ENCODE data around the gene STRN3.
"Not testable (repeated sequence)": the region's sequence is repeated elsewhere in the genome, so short reads cannot be mapped to it uniquely, and the experiment has no call there.

STRN3 gene

DNA sequence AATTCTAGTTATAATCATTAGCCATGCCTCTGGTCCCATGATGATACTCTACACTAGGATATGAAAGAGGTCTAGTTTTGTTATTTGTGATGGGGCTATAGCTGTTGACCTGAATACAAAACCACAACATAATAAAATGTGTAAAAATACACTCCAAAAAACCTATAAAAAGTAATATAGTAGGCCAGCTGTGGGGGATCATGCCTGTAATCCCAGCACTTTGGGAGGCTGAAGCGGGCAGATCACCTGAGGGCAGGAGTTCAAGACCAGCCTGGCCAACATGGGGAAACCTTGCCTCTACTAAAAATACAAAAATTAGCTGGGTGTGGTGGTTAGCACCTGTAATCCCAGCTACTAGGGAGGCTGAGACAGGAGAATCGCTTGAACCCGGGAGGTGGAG, 129.1 kb downstream of the STRN3 start:
- H3K4me1 Mint-ChIP-seq, ATAC-seq, H3K27ac Mint-ChIP-seq, H3K9me3 Mint-ChIP-seq, H3K4me3 Mint-ChIP-seq, H3K27me3 Mint-ChIP-seq: not testable (repeated sequence)
- peaks cover 50% of the 10 kb centered on the region for H3K36me3 Mint-ChIP-seq

DNA sequence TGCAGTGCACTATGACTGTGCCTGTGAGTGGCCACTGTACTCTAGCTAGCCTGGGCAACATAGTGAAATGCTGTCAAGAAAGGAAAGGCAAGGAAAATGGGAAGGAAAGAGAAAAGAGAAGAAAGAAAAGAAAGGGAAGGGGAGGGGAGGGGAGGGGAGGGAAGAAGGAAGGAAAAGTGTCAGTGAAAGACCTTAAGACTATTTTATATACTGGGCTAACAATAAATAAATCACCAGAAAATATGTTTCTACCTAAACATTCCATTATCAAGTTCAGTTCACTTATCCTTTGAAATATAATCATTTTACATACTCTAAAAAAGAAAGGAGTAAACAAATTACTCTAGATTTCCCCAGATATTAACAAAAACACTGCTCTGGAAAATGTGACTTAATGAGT, 129.7 kb downstream of the STRN3 start:
- H3K9me3 Mint-ChIP-seq = no peaks in the 10 kb centered on the region
- H3K4me3 Mint-ChIP-seq = no peak overlapping the region
- no peaks in the 10 kb centered on the region for H3K27me3 Mint-ChIP-seq
- ATAC-seq = no peak
- peaks cover 44% of the 10 kb centered on the region for H3K36me3 Mint-ChIP-seq
- H3K27ac Mint-ChIP-seq = peak overlapping the region; percentile 8
- H3K4me1 Mint-ChIP-seq = peaks cover 7% of the 10 kb centered on the region

DNA sequence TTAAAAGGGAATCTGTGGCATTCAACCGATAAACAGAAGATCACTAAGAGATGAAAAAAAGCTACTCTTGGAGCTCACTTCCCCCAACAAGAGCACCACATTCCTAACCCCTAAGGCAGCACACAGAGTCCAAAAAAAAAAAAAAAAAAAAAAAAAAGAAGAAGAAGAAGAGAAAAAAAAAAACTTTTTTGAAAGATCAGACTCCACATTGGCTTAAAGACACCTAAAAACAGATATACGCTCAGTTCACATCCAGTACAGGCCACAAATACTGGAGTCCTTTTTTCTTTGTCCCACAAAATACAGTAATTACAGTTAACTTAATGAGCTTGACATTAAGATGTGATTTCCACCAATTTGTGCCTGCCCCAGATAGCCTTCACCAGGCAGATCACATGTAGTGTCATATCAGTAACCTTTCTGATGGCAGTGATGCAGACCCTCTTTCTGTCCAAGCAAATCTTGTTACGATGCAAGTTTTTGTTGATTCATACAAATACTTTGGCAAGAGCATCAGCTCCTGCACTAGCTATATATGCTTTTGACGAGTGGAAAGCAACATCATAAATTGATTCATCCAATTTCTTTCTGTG, 131.2 kb downstream of the STRN3 start:
- no peak overlapping the region for H3K4me3 Mint-ChIP-seq
- peaks cover 7% of the 10 kb centered on the region for H3K4me1 Mint-ChIP-seq
- no peaks in the 10 kb centered on the region for H3K27me3 Mint-ChIP-seq
- ATAC-seq = no peak
- H3K36me3 Mint-ChIP-seq = peaks cover 43% of the 10 kb centered on the region
- H3K27ac Mint-ChIP-seq = peak overlapping the region; percentile 40
- no peaks in the 10 kb centered on the region for H3K9me3 Mint-ChIP-seq

DNA sequence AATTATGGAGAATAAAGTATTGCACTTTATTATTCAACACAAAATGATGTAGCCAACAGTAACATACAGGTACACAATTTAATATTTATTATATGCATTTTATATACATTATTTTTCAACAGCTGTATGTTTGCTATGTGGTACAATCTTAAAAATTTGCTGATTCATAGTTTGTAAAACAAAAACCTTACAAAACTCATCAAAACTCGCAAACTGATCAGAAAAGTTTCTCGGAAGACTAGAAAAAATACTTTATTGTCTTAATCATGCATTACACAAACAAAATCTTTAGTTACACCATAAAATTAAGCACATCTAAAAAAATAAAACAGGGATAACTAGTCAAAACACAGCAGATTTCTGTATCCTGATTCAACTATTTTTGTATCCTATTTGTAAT, 132.4 kb downstream of the STRN3 start:
- H3K4me1 Mint-ChIP-seq = no peaks in the 10 kb centered on the region
- no peak overlapping the region for H3K27ac Mint-ChIP-seq
- no peaks in the 10 kb centered on the region for H3K27me3 Mint-ChIP-seq
- H3K9me3 Mint-ChIP-seq = no peaks in the 10 kb centered on the region
- no peak for ATAC-seq
- peaks cover 33% of the 10 kb centered on the region for H3K36me3 Mint-ChIP-seq
- H3K4me3 Mint-ChIP-seq = no peak overlapping the region

DNA sequence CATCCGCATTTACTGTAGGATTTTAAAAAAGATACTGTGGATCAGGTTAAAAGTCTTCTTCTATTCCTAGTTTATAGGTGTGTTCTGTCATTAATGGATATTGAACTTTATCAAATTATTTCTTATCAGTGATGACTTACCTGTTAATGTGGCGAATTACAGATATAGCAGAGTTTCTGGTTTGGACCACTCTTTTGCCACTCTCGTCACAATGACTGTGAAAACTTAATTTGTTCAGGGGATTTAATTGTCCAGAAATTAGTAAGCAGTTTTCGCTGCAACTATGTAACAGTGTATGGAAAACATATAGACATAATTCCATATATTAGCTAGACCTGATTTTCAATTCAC, 137.0 kb downstream of the STRN3 start:
- Mint-ChIP-seq H3K4me1 (no peaks in the 10 kb centered on the region), H3K27ac (no peak overlapping the region), H3K4me3 (no peak overlapping the region), H3K27me3 (no peaks in the 10 kb centered on the region), H3K36me3 (peaks cover 6% of the 10 kb centered on the region), H3K9me3 (no peaks in the 10 kb centered on the region)
- ATAC-seq = no peak

DNA sequence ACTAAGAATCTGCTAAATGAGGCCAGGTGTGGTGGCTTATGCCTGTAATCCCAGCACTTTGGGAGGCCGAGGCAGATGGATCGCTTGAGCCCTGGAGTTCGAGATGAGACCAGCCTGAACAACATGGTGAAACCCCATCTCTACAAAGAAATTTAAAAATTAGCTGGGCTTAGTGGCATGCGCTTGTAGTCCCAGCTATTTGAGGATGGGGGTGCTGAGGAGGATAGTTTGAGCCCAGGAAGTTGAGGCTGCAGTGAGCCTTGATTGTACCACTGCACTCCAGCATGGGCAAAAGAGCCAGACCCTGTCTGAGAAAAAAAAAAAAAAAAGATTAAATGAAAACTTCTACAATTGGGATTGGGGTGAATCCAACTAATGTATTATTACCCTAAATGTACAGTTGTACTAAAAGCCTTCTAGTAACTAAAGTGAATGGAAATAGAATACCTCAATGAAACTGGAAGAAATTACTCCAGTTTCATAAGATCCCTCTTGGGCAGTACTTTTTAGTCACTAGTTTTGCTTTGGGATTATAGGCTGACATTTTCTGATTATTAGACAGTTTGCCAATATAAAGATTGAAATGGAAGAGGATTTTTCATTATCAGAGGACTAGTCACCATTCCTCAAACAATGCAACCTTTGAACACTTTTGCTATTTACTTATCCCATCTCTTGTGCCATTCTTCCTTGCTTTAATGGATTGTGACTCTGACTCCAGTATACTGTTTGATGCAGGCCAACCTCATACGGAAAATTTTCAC, 137.5 kb downstream of the STRN3 start:
- Mint-ChIP-seq H3K36me3 (peaks cover 6% of the 10 kb centered on the region), H3K4me1 (no peaks in the 10 kb centered on the region), H3K9me3 (no peaks in the 10 kb centered on the region), H3K27me3 (no peaks in the 10 kb centered on the region), H3K4me3 (no peak overlapping the region), H3K27ac (no peak overlapping the region)
- ATAC-seq = no peak

DNA sequence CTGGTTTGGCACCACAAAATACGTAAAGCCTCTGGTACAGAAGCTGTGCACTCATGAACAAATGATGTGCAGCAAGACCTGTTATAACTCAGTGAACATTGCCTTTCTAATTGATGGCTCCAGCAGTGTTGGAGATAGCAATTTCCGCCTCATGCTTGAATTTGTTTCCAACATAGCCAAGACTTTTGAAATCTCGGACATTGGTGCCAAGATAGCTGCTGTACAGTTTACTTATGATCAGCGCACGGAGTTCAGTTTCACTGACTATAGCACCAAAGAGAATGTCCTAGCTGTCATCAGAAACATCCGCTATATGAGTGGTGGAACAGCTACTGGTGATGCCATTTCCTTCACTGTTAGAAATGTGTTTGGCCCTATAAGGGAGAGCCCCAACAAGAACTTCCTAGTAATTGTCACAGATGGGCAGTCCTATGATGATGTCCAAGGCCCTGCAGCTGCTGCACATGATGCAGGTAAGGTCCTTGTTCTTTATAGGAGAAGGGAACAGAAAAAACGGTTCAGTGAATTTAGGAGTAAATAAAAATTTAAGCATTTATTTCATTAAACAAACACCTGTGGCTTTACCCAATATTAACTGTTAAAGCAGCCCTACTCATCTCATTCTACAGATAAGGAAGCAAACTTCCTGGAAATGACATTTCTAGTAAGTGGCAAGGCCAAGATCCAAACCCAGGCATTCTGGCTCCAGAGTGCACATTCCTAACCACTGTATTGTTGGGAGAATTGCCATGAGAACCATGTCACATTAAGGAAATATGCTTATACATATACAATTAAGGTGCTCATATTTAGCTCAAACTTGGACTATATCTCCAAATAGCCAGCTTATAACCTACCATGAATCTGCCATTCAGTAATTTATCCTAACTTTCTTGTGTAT, 140.1 kb downstream of the STRN3 start:
- H3K36me3 Mint-ChIP-seq = peaks cover 6% of the 10 kb centered on the region
- no peaks in the 10 kb centered on the region for H3K27me3 Mint-ChIP-seq
- H3K4me3 Mint-ChIP-seq = no peak overlapping the region
- no peak for ATAC-seq
- H3K4me1 Mint-ChIP-seq = no peaks in the 10 kb centered on the region
- no peaks in the 10 kb centered on the region for H3K9me3 Mint-ChIP-seq
- H3K27ac Mint-ChIP-seq = no peak overlapping the region

DNA sequence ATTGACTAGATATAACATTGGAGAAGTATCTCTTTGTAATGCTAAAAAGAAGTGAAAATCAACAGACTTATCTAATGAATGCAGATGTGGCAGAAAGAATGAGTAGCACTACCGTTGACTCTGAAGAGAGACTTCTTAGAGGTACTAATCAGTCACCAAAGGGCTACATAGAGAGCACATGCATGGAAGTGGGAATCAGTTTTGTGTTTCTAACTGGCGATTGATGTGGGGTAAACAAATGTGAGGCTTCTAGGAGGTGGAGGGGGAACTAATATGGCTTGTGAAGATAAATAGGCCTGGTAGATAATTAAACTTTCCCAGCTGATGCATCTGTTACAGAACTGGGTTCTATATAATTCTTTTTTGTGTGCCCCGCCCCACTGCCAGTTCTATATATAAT, 141.3 kb downstream of the STRN3 start:
- peaks cover 9% of the 10 kb centered on the region for H3K36me3 Mint-ChIP-seq
- no peaks in the 10 kb centered on the region for H3K4me1 Mint-ChIP-seq
- H3K9me3 Mint-ChIP-seq = no peaks in the 10 kb centered on the region
- H3K4me3 Mint-ChIP-seq = no peak overlapping the region
- H3K27me3 Mint-ChIP-seq = no peaks in the 10 kb centered on the region
- no peak for ATAC-seq
- H3K27ac Mint-ChIP-seq = no peak overlapping the region

DNA sequence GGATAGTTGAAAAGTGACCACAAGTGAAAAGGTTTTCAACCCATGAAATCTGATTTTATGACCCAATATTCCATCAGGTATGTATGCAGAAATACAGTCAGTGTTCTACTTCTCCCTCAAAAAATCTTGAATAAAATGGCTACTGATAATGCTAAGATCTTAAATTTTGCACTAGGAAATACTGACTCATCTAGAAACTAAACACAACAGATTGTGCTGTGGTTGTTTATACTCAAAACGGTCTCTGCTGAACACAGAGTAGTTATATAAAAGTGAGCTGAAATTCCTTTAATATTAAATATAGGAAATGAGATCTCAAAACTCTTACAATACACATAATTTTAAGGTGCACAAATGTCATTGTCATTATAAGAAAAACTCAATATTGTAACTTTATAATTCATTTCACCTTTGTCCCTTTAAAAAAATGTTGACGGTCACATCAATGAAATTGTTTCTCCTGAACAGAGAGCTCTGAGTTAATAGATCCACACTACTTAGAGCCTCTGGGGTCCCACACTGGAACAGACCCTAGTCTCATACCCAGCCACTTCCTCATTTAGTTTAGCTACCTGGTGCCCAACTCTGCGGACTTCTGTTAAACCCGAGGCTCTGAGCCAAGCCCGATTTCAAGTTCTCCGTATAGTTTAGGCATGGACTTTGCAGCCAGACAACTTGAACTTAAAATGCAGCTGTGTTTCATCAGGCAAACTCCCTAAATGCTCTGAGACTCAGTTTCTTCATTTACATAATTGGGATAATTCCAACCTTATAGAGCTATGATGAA, 142.5 kb downstream of the STRN3 start:
- H3K27me3 Mint-ChIP-seq = no peaks in the 10 kb centered on the region
- no peak for ATAC-seq
- H3K36me3 Mint-ChIP-seq = peaks cover 9% of the 10 kb centered on the region
- no peaks in the 10 kb centered on the region for H3K9me3 Mint-ChIP-seq
- H3K27ac Mint-ChIP-seq = no peak overlapping the region
- H3K4me1 Mint-ChIP-seq = no peaks in the 10 kb centered on the region
- H3K4me3 Mint-ChIP-seq = no peak overlapping the region

DNA sequence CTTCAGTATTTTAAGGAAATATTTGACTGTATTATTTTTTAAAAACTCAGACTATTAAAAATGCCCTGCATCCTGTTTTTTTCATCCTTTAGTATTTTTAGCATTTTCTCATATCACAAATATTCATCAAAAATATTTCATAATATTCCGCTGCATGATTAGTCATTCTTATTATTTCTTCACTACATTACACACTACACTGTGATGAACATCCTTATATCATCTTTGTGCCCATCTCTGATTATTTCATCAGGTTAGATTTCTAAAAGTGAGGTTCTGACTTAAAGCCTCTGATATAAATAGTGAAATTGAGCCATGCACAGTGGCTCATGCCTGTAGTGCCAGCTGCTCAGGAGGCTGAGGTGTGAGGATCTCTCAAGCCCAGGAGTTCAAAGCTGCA, 143.7 kb downstream of the STRN3 start:
- H3K4me3 Mint-ChIP-seq = no peak overlapping the region
- H3K36me3 Mint-ChIP-seq = peaks cover 5% of the 10 kb centered on the region
- H3K27ac Mint-ChIP-seq = no peak overlapping the region
- H3K4me1 Mint-ChIP-seq = peaks cover 3% of the 10 kb centered on the region
- ATAC-seq = no peak
- H3K9me3 Mint-ChIP-seq = no peaks in the 10 kb centered on the region
- H3K27me3 Mint-ChIP-seq = no peaks in the 10 kb centered on the region

DNA sequence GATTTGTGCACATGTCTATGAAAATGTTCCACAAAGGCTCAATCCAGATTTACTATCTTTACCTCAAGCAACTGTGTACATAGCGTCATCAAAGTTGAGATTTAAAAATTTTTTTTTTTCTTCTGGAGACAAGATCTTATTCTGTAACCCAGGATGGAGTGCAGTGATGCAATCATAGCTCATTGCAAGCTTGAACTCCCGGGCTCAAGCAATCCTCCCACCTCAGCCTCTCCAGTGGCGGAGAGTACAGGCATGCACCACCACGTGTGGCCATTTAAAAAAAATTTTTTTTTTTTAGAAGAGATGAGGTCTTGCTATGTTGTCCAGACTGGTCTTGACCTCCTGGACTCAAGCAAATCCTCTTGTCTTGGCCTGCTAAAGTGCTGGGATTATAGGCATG, 149.5 kb downstream of the STRN3 start:
- H3K9me3 Mint-ChIP-seq = no peaks in the 10 kb centered on the region
- no peak overlapping the region for H3K4me3 Mint-ChIP-seq
- peaks cover 3% of the 10 kb centered on the region for H3K36me3 Mint-ChIP-seq
- ATAC-seq = no peak
- peaks cover 30% of the 10 kb centered on the region for H3K4me1 Mint-ChIP-seq
- H3K27ac Mint-ChIP-seq = no peak overlapping the region
- peaks cover 21% of the 10 kb centered on the region for H3K27me3 Mint-ChIP-seq

DNA sequence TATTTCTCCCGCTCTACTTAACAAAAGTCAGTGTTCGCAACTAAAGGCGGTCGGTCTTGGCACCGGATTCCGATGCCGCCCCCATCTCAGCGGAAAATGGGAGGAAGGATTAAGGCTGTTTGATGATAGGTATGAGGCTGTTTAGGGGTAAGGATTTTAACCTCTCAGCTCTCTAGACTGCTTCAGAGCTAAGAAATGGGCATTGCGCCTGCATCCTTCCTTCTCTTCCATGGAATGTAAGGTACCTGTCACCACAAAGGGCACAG, 150.5 kb downstream of the STRN3 start:
- peak overlapping the region; percentile 85 for H3K27ac Mint-ChIP-seq
- peak overlapping the region; percentile 94 for H3K4me3 Mint-ChIP-seq
- H3K9me3 Mint-ChIP-seq = no peaks in the 10 kb centered on the region
- H3K4me1 Mint-ChIP-seq = peaks cover 30% of the 10 kb centered on the region
- peaks cover 21% of the 10 kb centered on the region for H3K27me3 Mint-ChIP-seq
- peaks cover 3% of the 10 kb centered on the region for H3K36me3 Mint-ChIP-seq
- ATAC-seq = no peak

DNA sequence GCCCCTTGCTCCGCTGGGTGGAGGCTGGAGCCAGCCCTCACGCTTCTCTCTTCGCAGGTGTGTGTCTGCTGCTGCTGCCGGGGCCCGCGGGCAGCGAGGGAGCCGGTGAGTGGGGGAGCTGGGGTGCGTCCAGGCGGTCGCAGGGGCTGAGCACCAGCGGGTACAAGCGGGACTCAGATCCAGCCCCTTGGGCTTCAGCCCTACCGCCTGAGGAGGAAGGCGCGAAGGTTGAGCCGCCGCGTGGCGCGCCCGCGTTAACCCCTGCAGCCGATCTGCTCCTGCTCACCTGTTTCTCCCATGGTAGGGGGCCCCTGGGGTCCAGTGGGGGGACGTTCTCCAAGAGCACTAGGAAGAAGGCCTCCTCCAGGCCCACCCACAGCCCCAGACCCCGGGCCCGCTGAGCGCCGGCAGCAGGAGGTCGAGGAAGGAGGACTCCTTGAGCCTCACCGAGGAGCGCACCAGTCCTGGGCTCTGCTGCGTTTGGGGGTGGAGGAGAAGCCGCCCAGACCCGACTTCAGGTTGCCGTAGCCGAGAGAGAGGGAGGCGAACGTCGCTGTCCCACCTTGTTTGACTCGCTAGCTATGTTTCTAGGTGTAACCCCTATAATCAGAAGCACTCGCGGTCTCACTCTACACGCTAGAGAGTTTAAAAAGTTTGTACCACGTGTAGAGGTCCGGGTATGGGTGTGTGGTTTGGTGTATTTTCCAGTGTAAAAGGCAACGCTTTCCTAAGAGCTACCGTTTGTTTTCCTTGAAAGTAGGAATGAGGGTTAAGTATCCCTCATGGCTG, 151.0 kb downstream of the STRN3 start:
- peak; percentile 54 for ATAC-seq
- Mint-ChIP-seq H3K36me3 (no peaks in the 10 kb centered on the region), H3K27ac (peak overlapping the region; percentile 85)

DNA sequence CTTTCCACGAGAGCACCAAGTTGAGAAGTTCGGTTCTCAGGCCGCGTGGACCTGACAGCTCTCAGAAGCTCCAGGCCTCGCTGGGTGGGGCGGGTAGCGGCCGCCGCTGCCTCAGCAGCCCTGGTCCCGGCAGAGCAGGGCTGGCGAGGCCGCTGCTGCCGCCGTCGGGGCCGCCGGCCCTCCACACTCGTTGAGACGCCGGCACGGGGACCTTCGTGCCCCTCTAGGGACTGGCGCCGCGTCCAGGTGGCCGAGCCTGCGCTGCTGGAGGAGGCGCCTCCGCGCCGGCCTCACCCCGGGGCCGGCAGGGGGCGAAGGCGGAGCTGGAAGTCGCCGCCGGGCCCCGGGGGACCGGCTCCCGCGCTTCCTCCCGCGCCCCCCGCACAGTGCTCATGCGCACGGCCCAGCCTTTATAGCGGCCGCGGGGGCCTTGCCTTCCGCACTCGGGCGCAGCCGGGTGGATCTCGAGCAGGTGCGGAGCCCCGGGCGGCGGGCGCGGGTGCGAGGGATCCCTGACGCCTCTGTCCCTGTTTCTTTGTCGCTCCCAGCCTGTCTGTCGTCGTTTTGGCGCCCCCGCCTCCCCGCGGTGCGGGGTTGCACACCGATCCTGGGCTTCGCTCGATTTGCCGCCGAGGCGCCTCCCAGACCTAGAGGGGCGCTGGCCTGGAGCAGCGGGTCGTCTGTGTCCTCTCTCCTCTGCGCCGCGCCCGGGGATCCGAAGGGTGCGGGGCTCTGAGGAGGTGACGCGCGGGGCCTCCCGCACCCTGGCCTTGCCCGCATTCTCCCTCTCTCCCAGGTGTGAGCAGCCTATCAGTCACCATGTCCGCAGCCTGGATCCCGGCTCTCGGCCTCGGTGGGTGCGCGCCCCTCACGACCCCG, 151.8 kb downstream of the STRN3 start, which contains the start of gene COCH:
Gene COCH, plus strand, starts transcription at position 440 of the 879 bp plus-strand sequence. Its CDS starts 380 bp downstream, at position 820.
- H3K27ac Mint-ChIP-seq = peak within 1 kb of the TSS; percentile 85
- peak; percentile 88 for ATAC-seq
- peaks cover 30% of the 10 kb centered on the region for H3K4me1 Mint-ChIP-seq
- no peaks in the 10 kb centered on the region for H3K9me3 Mint-ChIP-seq
- H3K4me3 Mint-ChIP-seq = peak within 1 kb of the TSS; percentile 94
- H3K36me3 Mint-ChIP-seq = no peaks in the 10 kb centered on the region
- peaks cover 21% of the 10 kb centered on the region for H3K27me3 Mint-ChIP-seq

More for the DNA sequence above, 151.0 kb downstream of the STRN3 start:
- Mint-ChIP-seq H3K27me3 (peaks cover 21% of the 10 kb centered on the region), H3K4me1 (peaks cover 30% of the 10 kb centered on the region), H3K4me3 (peak overlapping the region; percentile 94), H3K9me3 (no peaks in the 10 kb centered on the region)

Data from stimulated activated memory B cell treated with anti-CD40 and anti-IgM and Interleukin-4, amounts not matched to agents 10 μg/mL and 1 μg/mL and 100 μg/mL, for 72 hours (primary cell).